Skeletal muscle satellite cell (primary cell): ENCODE data around the gene NNT. TPM values are rescaled to one million over a fixed set of nuclear protein-coding genes. Genes with fewer than 3 reads are reported as not detected.
"Not testable (repeated sequence)": the region's sequence is repeated elsewhere in the genome, so short reads cannot be mapped to it uniquely, and the experiment has no call there.

Source experiments
- H3K27me3 ChIP-seq: 2 replicates; pipeline ENCODE4 v1.7.0; 2013; ENCODE audit warnings: low read length; ENCODE audit not compliant: control insufficient read depth, insufficient read depth
- H3K36me3 ChIP-seq: 2 replicates; pipeline ENCODE4 v1.7.0; 2013; ENCODE audit warnings: mild to moderate bottlenecking, control low read depth, low read length; ENCODE audit not compliant: insufficient read depth
- H3K4me1 ChIP-seq: 2 replicates; pipeline ENCODE4 v1.7.0; 2013; ENCODE audit warnings: low read length; ENCODE audit not compliant: control insufficient read depth, insufficient read depth
- H3K4me2 ChIP-seq: 2 replicates; pipeline ENCODE4 v1.7.0; 2013; ENCODE audit warnings: mild to moderate bottlenecking, low read length
- H3K4me3 ChIP-seq: 2 replicates; pipeline ENCODE4 v1.7.0; 2013; ENCODE audit warnings: low read length
- H3K9ac ChIP-seq: 2 replicates; pipeline ENCODE4 v1.7.0; 2013; ENCODE audit warnings: mild to moderate bottlenecking, low read depth, low read length, moderate library complexity
- H3K9me3 ChIP-seq: replicated peaks from 2 replicates; pipeline ENCODE4 v1.7.0; 2013; ENCODE audit warnings: mild to moderate bottlenecking, control low read depth, low read length
- total RNA-seq: library from RNA; depleted of rRNA; stranded (reverse); fragments of >200 nt; gene quantifications from 2 replicates; pipeline ENCODE4 v1.2.3, GENCODE V29; 2012; rRNA removed

Gene NNT
- total RNA-seq: 32.3 and 45.9 TPM in 2 replicates

DNA sequence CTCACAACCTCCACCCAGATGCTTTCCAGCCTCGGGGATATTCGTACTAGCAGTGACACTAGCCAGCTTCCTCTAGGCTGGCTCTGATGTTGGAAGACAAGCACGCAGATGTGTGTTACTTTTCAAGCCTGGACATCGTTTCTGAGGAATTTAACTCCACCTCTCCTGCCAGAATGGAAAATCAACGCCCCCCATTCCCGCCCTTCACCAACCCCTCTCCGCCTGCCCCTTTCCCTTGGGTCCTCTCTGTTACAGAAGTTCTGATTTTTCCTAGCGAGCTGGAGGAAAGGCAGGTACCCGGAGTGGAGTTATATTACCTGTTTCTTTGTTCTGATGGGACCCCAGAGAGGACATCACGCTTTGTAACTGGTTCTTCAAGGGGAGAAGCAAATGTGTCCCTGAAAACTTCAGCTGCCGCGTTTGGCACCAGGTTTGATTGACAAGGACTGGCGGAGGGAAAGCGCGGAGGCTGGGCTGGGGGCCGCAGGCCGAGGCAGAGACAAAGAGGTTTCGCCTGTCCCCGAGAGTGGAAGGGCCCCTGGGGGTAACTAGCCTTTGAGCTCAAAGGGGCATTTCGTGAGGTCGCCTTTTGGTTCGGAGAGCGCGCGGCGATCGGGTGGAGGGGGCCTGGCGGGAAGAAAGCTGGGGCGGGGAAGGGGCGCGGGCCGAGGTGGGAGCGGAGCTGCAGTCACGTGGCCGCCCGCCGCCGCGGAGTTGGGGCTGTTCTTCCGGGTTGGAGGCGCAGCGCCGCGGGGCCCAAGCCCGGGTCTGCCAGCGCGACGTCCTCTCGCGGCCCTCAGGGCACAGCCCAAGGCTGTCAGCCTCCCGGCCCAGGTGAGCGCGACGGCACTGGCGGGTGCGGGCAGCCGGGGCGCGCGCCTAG is at the start of gene NNT:
Gene NNT (plus strand): TSS at position 720 of the 883 bp plus-strand sequence. CDS start 6,016 bp downstream, outside the sequence.
- peak within 1 kb of the TSS; percentile 100 for H3K4me2 ChIP-seq
- H3K36me3 ChIP-seq: no peaks in the 10 kb centered on the region
- peak within 1 kb of the TSS; percentile 94 for H3K9ac ChIP-seq
- H3K4me3 ChIP-seq: peak within 1 kb of the TSS; percentile 96
- H3K4me1 ChIP-seq: peaks cover 15% of the 10 kb centered on the region
- no peaks in the 10 kb centered on the region for H3K9me3 ChIP-seq
- H3K27me3 ChIP-seq: no peaks in the 10 kb centered on the region

DNA sequence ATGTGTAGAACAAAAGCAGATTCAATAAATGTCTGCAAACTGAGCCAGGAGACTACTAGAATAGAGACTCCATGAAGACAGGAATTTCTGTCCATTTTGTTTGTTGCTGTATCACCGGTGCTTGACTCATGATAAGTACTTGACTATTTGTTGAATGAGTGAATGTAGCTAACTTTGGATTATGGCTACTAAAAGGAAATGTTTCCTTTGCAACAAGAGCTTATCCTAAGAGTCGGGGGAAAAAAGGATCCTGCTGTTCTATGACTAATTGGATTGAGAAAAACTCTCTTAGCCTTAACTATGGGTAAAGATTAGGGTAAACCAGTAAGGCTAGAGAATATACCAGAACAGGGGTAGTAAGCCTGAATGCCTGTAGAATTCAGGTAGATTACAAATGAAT is 49.6 kb upstream of the NNT start:
- peaks cover 20% of the 10 kb centered on the region for H3K4me1 ChIP-seq
- no peak overlapping the region for H3K4me3 ChIP-seq
- H3K9me3 ChIP-seq: no peaks in the 10 kb centered on the region
- H3K4me2 ChIP-seq: peak overlapping the region; percentile 96
- H3K36me3 ChIP-seq: peaks cover 51% of the 10 kb centered on the region
- no peaks in the 10 kb centered on the region for H3K27me3 ChIP-seq
- H3K9ac ChIP-seq: no peak overlapping the region

DNA sequence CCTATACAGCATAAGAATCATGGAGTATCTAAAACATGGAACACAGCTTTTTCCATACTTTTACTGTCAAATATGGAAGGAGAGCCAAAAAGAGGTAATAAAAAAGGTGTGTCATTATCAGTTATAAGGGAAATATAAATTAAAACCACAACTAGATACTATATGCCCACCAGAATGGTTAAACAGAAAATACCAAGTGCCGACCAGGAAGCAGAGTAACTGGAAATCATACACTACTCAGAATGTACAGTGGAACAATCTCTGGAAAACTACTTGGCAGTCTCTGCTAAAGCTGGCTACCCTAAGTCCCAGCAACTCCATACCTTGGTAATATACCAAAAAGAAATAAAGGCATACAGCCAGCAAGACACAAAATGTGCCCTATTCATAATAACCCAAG is 48.5 kb upstream of the NNT start:
- H3K27me3 ChIP-seq: no peaks in the 10 kb centered on the region
- H3K9me3 ChIP-seq: no peaks in the 10 kb centered on the region
- H3K4me1 ChIP-seq: peaks cover 20% of the 10 kb centered on the region
- peaks cover 51% of the 10 kb centered on the region for H3K36me3 ChIP-seq
- H3K9ac ChIP-seq: no peak overlapping the region
- peak overlapping the region; percentile 96 for H3K4me2 ChIP-seq
- peak overlapping the region; percentile 98 for H3K4me3 ChIP-seq

DNA sequence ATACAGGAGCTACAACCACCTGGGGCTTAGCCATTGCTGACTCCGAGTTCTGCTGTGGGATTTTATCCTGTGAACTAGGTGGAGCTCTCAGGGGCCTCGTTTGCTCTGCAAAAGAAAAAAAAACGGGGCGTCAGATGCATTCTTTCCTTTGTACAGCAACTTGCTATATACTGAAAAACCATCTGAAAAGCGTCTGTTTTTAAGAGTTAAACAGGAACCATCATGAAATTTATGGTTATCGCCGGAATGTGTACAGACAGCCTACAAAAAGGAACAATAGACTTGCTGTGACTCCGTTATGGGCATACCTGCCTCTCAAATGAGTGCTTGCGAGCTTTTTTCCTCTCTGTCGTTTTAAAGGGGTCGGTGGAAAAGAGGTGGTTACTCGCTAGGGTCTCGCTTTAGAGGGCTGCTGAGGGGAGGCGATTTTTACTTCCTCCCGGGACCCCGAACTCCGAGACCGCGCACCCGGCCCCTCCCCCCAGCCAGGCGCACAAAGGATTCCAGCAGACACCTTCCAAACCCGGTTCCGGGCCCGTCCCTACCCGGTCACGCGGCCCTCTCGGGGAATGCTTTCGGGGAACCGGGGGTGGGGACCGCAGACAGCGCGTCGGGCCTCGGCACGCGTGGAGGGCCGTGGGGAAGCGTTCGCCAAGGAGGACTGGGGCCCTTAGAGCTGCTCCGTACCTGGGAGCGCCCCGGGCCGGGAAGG is 46.9 kb upstream of the NNT start:
- Histone ChIP-seq H3K4me2 (peak overlapping the region; percentile 96), H3K27me3 (no peaks in the 10 kb centered on the region), H3K9me3 (no peaks in the 10 kb centered on the region), H3K4me1 (peaks cover 25% of the 10 kb centered on the region), H3K4me3 (peak overlapping the region; percentile 98), H3K9ac (peak overlapping the region; percentile 98), H3K36me3 (peaks cover 39% of the 10 kb centered on the region)

DNA sequence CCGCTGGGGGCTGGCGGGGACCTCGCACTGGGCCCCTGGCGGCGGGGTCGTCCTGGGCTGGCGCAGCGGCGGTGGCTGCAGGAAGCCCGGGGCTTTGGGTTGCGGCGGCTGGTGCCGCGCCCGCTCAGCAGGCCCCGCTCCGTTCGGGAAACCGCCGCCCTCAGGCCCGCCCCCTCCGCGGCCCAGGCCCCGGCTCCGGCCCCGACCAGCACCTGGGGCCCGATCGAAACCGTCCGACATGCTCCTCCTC is 46.4 kb upstream of the NNT start:
- Histone ChIP-seq H3K4me3 (peak overlapping the region; percentile 98), H3K36me3 (peaks cover 35% of the 10 kb centered on the region), H3K4me1 (peaks cover 26% of the 10 kb centered on the region), H3K9ac (peak overlapping the region; percentile 98), H3K4me2 (peak overlapping the region; percentile 96)
- H3K9me3 ChIP-seq, H3K27me3 ChIP-seq: not testable (repeated sequence)

DNA sequence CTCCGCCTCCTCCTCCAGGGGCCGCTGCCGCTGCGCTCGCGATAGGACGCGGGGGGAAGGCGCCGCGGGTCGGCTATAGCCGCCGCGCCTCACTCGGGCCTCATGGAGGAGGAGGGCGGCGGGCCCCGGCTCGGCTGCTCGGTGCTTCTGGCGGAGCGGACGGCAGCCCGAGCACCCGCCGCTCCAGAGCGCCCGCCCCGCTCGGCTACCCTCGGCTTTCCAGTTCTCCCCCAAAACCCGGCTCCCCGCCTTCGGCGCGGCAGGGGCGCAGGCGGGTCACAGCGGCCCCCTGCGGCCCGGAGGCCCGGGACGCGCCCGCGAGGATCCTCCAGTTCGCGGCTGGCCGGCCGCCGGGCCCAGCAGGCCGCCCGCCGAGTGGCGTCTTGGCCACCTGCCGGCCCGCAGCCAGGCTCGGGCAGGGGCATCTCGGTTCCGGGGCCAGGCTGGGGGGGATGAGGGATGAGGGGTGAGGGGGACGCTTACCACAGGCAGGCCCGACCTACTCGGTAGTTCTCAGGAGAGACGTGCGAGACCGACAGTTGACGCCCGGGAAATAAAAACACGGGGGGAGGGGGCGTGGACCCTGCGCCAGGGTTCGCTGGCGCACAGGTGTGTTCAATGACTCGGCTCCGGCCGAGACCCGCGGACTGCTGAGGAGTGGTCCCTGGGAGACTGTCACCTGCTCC is 46.0 kb upstream of the NNT start, which contains the start of gene PAIP1:
Gene PAIP1 (minus strand): TSS at position 221 of the 686 bp plus-strand sequence. CDS start 231 bp downstream, outside the sequence.
- peaks cover 30% of the 10 kb centered on the region for H3K36me3 ChIP-seq

DNA sequence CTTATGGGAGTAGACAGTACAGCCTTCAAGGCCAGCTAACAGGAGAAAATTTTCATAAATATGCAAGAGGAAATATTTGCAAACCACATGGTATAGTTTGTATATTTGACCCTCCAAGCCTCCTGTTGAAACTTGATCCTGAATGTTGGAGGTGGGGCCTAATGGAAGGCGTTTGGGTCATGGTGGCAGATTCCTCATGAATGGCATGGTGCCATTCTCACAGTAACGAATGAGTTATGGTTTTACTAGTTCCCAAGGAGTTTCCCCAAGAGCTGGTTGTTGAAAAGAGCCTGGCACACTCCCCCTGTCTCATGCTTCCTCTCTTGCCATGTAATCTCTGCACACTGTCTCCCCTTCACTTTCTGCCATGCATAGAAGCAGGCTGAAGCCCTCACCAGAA is 42.9 kb upstream of the NNT start:
- H3K9ac ChIP-seq: no peak overlapping the region
- no peak overlapping the region for H3K4me2 ChIP-seq
- peaks cover 1% of the 10 kb centered on the region for H3K36me3 ChIP-seq
- no peaks in the 10 kb centered on the region for H3K9me3 ChIP-seq
- H3K27me3 ChIP-seq: no peaks in the 10 kb centered on the region
- no peak overlapping the region for H3K4me3 ChIP-seq
- peaks cover 13% of the 10 kb centered on the region for H3K4me1 ChIP-seq

More for the DNA sequence above, 46.0 kb upstream of the NNT start, which contains the start of gene PAIP1:
- peaks cover 26% of the 10 kb centered on the region for H3K4me1 ChIP-seq
- H3K9me3 ChIP-seq: no peaks in the 10 kb centered on the region
- H3K27me3 ChIP-seq: no peaks in the 10 kb centered on the region
- peak within 1 kb of the TSS; percentile 96 for H3K4me2 ChIP-seq
- H3K9ac ChIP-seq: peak within 1 kb of the TSS; percentile 98
- H3K4me3 ChIP-seq: peak within 1 kb of the TSS; percentile 98

DNA sequence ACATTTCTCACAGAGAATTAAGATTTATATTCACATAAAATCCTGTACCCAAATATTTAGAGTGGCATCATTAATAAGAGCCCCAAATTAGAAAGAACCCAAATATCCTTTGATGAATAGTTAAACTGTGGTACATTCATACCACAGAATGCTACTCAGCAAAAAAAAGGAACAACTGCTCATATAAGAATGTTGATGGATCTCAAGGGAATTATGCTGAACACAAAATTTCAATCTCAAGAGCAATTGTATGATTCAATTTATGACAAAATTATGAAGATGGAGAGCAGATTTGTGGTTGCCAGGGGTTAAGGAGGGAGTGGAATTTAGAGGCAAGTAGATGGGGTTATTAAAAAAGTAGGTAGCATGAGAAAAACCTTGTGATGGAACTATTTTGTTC is 41.6 kb upstream of the NNT start:
- Histone ChIP-seq H3K4me1 (peaks cover 10% of the 10 kb centered on the region), H3K36me3 (no peaks in the 10 kb centered on the region), H3K4me2 (no peak overlapping the region), H3K4me3 (no peak overlapping the region), H3K27me3 (no peaks in the 10 kb centered on the region), H3K9me3 (no peaks in the 10 kb centered on the region), H3K9ac (no peak overlapping the region)

DNA sequence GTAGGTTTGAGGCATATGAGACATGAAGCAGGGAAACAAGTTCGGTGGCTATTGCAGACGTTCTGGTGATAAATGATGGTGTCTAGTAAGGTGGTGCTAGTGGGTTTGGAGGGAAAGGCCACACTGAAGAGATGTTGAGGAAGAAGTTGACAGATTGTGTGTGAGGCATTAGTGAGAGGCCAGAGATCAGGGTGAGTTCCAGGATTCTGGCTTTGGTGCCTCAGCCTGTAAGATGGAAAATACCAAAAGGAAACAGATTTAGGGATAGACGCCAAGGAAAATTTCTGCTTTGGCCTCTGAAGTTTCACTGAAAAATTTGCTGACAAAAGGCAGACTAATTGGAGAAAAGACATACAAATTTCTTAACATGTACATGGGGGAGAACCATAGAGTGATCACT is 39.7 kb upstream of the NNT start:
- H3K4me1 ChIP-seq: peaks cover 6% of the 10 kb centered on the region
- no peak overlapping the region for H3K4me3 ChIP-seq
- H3K9me3 ChIP-seq: no peaks in the 10 kb centered on the region
- no peaks in the 10 kb centered on the region for H3K27me3 ChIP-seq
- H3K36me3 ChIP-seq: no peaks in the 10 kb centered on the region
- H3K9ac ChIP-seq: no peak overlapping the region
- H3K4me2 ChIP-seq: no peak overlapping the region

DNA sequence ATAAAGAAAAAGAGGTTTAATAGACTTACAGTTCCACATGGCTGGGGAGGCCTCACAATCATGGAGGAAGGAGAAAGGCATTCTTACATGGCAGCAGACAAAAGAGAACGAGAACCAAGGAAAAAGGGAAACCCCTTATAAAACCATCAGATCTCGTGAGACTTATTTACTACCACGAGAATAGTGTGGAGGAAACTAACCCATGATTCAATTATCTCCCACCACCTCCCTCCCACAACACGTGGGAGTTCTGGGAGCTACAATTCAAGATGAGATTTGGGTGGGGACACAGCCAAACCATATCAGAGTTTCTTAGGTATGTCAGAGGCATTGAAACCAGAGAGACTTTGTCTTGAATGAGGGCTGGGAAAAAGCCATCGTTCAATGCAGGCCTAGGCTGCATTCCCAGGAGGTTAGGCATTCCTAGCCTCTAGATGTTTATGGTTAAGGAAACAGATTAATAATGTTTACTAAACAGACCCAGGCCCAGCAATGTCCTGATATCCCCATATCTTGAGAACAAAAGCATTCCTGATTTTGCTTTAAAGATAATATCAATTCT is 38.6 kb upstream of the NNT start:
- H3K9ac ChIP-seq: no peak overlapping the region
- H3K27me3 ChIP-seq: no peaks in the 10 kb centered on the region
- no peak overlapping the region for H3K4me2 ChIP-seq
- H3K9me3 ChIP-seq: no peaks in the 10 kb centered on the region
- no peak overlapping the region for H3K4me3 ChIP-seq
- H3K36me3 ChIP-seq: no peaks in the 10 kb centered on the region
- H3K4me1 ChIP-seq: peaks cover 6% of the 10 kb centered on the region

DNA sequence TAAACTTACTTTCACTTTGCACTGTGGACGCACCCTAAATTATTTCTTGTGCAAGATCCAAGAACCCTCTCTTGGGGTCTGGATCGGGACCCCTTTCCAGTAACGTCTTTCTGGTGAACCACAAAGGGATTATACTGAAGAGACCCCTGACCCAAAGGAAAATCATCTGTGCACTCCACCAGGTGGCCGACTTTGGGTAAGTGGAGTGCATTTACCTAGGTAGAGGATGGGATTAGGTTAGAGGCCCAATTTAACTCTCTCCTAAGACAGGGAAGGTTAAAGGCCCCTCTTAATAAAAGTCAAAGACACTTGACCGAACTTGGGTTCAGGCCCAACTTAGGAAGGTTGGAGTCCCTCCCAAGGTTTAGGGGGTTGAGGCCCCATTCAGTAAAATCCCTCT is 37.9 kb upstream of the NNT start:
- no peaks in the 10 kb centered on the region for H3K36me3 ChIP-seq
- no peak overlapping the region for H3K9ac ChIP-seq
- no peaks in the 10 kb centered on the region for H3K27me3 ChIP-seq
- H3K4me2 ChIP-seq: no peak overlapping the region
- H3K4me1 ChIP-seq: peaks cover 6% of the 10 kb centered on the region
- no peaks in the 10 kb centered on the region for H3K9me3 ChIP-seq
- H3K4me3 ChIP-seq: no peak overlapping the region
